Activated naive CD8-positive, alpha-beta T cell (primary cell): ENCODE results near the gene TNIP3.
A peak's percentile ranks its signal among the peaks of the same experiment; 100 is the strongest.

Source experiments
- H3K27ac Mint-ChIP-seq: one replicate; pipeline ENCODE4 v1.8.0; 2021; ENCODE audit warnings: mixed read lengths
- H3K27me3 Mint-ChIP-seq: one replicate; pipeline ENCODE4 v1.8.0; 2021; ENCODE audit warnings: mixed read lengths
- H3K36me3 Mint-ChIP-seq: one replicate; pipeline ENCODE4 v1.8.0; 2021; ENCODE audit warnings: mixed read lengths
- H3K4me1 Mint-ChIP-seq: one replicate; pipeline ENCODE4 v1.8.0; 2021; ENCODE audit warnings: low read depth, mixed read lengths
- H3K4me3 Mint-ChIP-seq: one replicate; pipeline ENCODE4 v1.8.0; 2021; ENCODE audit warnings: mild to moderate bottlenecking, mixed read lengths
- H3K9me3 Mint-ChIP-seq: one replicate; pipeline ENCODE4 v1.8.0; 2021; ENCODE audit warnings: low read depth, mixed read lengths

Gene TNIP3

GRCh38 chr4:121129606-121130325 lies 34.4 kb downstream of the TNIP3 start:
- H3K27me3 Mint-ChIP-seq, result no peaks in the 10 kb centered on the region
- peaks cover 2% of the 10 kb centered on the region for H3K36me3 Mint-ChIP-seq
- no peaks in the 10 kb centered on the region for H3K9me3 Mint-ChIP-seq
- peak overlapping the region; percentile 25 for H3K27ac Mint-ChIP-seq
- no peak overlapping the region for H3K4me3 Mint-ChIP-seq
- H3K4me1 Mint-ChIP-seq, result peaks cover 30% of the 10 kb centered on the region

GRCh38 chr4:121127100-121127499 lies 37.0 kb downstream of the TNIP3 start:
- peaks cover 20% of the 10 kb centered on the region for H3K4me1 Mint-ChIP-seq
- H3K27me3 Mint-ChIP-seq, result no peaks in the 10 kb centered on the region
- no peaks in the 10 kb centered on the region for H3K9me3 Mint-ChIP-seq
- H3K27ac Mint-ChIP-seq, result no peak overlapping the region
- H3K4me3 Mint-ChIP-seq, result no peak overlapping the region
- H3K36me3 Mint-ChIP-seq, result peaks cover 2% of the 10 kb centered on the region

- H3K4me1 Mint-ChIP-seq, result peaks cover 20% of the 10 kb centered on the region
- no peak overlapping the region for H3K27ac Mint-ChIP-seq
- no peak overlapping the region for H3K4me3 Mint-ChIP-seq
- no peaks in the 10 kb centered on the region for H3K9me3 Mint-ChIP-seq
- peaks cover 2% of the 10 kb centered on the region for H3K36me3 Mint-ChIP-seq
- no peaks in the 10 kb centered on the region for H3K27me3 Mint-ChIP-seq
Measured at GRCh38 chr4:121126449-121127006, 37.6 kb downstream of the TNIP3 start.

DNA sequence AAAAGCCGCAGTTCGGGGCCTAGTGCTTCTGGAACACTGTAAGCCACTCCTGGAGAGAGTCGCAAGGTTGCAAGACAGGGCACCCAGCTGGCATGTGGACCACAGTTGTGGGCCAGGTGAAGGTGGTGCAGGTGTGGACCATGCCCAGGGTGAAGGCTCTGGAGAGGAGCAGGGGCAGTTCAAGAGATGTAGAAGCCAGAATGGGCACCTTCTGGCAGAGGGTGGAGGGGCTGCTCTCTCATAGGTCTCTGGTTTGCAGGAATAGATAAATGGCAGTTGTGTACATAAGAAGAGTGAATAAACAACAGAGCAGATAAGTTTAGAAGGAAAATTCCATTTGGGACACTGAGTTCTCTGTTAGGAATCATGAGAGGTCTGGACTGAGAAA lies 38.6 kb downstream of the TNIP3 start:
- peaks cover 20% of the 10 kb centered on the region for H3K4me1 Mint-ChIP-seq
- H3K36me3 Mint-ChIP-seq, result peaks cover 2% of the 10 kb centered on the region
- no peak overlapping the region for H3K27ac Mint-ChIP-seq
- no peak overlapping the region for H3K4me3 Mint-ChIP-seq
- no peaks in the 10 kb centered on the region for H3K9me3 Mint-ChIP-seq
- H3K27me3 Mint-ChIP-seq, result no peaks in the 10 kb centered on the region

- H3K27ac Mint-ChIP-seq, result no peak overlapping the region
- H3K27me3 Mint-ChIP-seq, result no peaks in the 10 kb centered on the region
- peaks cover 2% of the 10 kb centered on the region for H3K36me3 Mint-ChIP-seq
- H3K4me1 Mint-ChIP-seq, result peaks cover 26% of the 10 kb centered on the region
- no peaks in the 10 kb centered on the region for H3K9me3 Mint-ChIP-seq
- no peak overlapping the region for H3K4me3 Mint-ChIP-seq
Measured at GRCh38 chr4:121122661-121123060, 41.5 kb downstream of the TNIP3 start.

DNA sequence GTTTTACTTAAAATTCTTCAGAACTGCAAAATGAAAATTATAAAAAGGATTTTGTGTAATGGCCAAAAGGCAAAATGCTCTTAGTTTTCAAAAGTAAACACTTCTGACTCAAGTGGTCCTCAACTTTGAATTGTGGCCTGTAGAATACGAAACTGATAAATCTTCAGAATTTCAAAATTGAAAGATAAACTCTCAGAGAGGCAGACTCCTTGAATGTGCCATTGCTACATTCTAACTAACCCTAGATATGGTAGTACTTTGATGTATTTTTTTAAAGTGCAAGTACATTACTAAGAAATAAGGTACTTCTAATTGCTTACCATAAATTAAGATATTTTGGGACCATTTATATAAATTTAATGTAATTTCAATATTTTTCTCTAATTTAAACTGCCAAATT lies 44.4 kb downstream of the TNIP3 start:
- Mint-ChIP-seq H3K36me3 (no peaks in the 10 kb centered on the region), H3K9me3 (no peaks in the 10 kb centered on the region), H3K27me3 (no peaks in the 10 kb centered on the region), H3K4me1 (peaks cover 18% of the 10 kb centered on the region), H3K27ac (no peak overlapping the region), H3K4me3 (no peak overlapping the region)

DNA sequence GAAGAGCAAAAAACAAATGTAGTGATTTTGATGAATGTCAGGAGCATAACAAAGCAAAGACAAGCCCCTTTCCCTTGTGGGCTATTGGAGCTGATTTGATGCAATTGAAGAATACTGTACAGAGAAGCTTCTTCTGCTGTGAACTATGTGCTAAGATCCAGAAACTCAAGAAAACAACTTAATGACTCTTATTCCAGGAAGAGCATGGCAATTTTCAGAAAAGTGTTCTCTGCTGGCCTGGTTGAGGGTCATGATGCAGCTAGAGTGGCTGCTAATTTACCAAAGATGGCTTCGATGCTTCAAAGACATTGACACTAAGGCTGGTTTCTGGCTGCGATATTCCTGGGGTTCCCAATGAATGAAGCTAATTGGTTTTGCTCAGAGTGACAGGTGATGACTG lies 45.8 kb downstream of the TNIP3 start:
- Mint-ChIP-seq H3K4me1 (peaks cover 23% of the 10 kb centered on the region), H3K27ac (no peak overlapping the region), H3K4me3 (no peak overlapping the region), H3K9me3 (no peaks in the 10 kb centered on the region), H3K27me3 (no peaks in the 10 kb centered on the region), H3K36me3 (no peaks in the 10 kb centered on the region)

- no peaks in the 10 kb centered on the region for H3K27me3 Mint-ChIP-seq
- no peak overlapping the region for H3K27ac Mint-ChIP-seq
- no peak overlapping the region for H3K4me3 Mint-ChIP-seq
- no peaks in the 10 kb centered on the region for H3K9me3 Mint-ChIP-seq
- peaks cover 24% of the 10 kb centered on the region for H3K4me1 Mint-ChIP-seq
- no peaks in the 10 kb centered on the region for H3K36me3 Mint-ChIP-seq
Measured at GRCh38 chr4:121114756-121115155, 49.4 kb downstream of the TNIP3 start.

DNA sequence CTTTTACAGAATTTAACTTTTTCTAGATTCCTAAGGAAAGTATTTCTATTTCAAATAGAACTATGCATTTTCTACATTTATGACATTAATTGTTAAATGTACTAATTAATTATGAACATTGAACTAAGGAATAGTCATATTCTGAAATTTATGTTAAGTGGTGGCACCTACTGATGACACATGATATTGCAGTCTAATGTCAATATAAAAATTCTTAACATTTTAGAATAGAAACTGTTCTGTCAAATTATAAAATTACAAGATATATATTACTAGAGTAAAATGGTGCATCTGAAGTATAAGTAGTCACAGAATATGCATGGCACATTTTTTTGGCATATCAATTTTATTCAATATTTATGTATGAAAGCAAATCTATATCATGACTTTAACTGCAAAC lies 51.6 kb downstream of the TNIP3 start:
- Mint-ChIP-seq H3K9me3 (no peaks in the 10 kb centered on the region), H3K4me3 (no peak overlapping the region), H3K36me3 (no peaks in the 10 kb centered on the region), H3K27ac (no peak overlapping the region), H3K27me3 (no peaks in the 10 kb centered on the region), H3K4me1 (peaks cover 18% of the 10 kb centered on the region)

- H3K4me1 Mint-ChIP-seq, result peaks cover 14% of the 10 kb centered on the region
- no peak overlapping the region for H3K4me3 Mint-ChIP-seq
- H3K27ac Mint-ChIP-seq, result no peak overlapping the region
- H3K9me3 Mint-ChIP-seq, result no peaks in the 10 kb centered on the region
- H3K36me3 Mint-ChIP-seq, result no peaks in the 10 kb centered on the region
- no peaks in the 10 kb centered on the region for H3K27me3 Mint-ChIP-seq
Measured at GRCh38 chr4:121108557-121108956, 55.6 kb downstream of the TNIP3 start.

GRCh38 chr4:121107507-121107906 lies 56.6 kb downstream of the TNIP3 start:
- H3K4me1 Mint-ChIP-seq, result peaks cover 11% of the 10 kb centered on the region
- no peak overlapping the region for H3K4me3 Mint-ChIP-seq
- no peaks in the 10 kb centered on the region for H3K27me3 Mint-ChIP-seq
- H3K9me3 Mint-ChIP-seq, result no peaks in the 10 kb centered on the region
- no peak overlapping the region for H3K27ac Mint-ChIP-seq
- no peaks in the 10 kb centered on the region for H3K36me3 Mint-ChIP-seq

DNA sequence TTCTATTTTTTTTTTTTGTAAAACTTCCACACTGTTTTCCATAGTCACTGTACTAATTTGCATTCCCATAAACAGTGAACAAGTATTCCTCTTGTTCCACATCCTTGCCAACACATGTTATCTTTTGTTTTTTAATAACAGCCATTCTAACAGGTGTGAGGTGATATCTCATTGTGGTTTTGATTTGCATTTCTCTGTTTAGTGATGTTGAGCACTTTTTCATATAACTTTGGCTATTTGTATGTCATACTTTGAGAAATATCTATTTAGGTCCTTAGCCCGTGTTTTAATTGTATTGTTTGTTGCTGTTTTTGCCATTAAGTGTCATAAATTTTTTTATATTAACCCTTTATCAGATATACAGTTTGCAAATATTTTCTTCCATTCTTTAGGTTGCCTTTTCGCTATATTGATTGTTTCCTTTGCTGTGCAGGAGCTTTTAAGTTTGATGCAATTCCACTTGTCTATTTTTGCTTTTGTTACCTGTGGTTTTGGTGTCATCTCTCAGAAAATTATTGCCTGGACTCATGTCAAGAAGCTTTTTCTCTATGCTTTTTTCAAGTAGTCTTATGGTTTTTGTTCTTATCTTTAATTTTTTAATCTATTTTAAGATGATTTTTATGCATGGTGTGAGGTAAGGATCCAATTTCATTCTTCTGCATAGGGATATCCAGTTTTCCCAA lies 63.9 kb downstream of the TNIP3 start:
- Mint-ChIP-seq H3K4me3 (no peak overlapping the region), H3K27me3 (no peaks in the 10 kb centered on the region), H3K27ac (no peak overlapping the region), H3K4me1 (no peaks in the 10 kb centered on the region), H3K36me3 (no peaks in the 10 kb centered on the region), H3K9me3 (no peaks in the 10 kb centered on the region)

DNA sequence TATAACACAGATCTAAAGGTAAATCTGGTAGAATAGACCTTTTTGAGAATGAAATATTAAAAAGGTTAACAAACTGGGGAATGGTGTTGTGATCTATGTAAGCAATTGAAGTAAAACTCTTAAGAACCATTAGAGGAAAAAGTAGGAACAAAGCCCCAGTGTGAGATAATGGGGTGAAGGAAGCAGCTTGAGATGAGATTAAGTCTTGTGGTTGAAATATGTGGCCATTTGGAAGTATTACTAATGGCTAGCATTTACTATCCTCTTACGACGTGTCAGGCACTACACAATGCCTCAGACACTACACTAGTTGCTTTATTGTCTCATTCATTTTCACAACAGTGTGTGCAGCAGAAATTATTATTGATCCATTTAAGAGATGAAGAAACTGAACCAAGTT lies 65.9 kb downstream of the TNIP3 start:
- Mint-ChIP-seq H3K9me3 (no peaks in the 10 kb centered on the region), H3K4me1 (no peaks in the 10 kb centered on the region), H3K4me3 (no peak overlapping the region), H3K27me3 (no peaks in the 10 kb centered on the region), H3K36me3 (no peaks in the 10 kb centered on the region), H3K27ac (no peak overlapping the region)

GRCh38 chr4:121096629-121097028 lies 67.5 kb downstream of the TNIP3 start:
- no peaks in the 10 kb centered on the region for H3K4me1 Mint-ChIP-seq
- no peaks in the 10 kb centered on the region for H3K36me3 Mint-ChIP-seq
- H3K27ac Mint-ChIP-seq, result no peak overlapping the region
- no peak overlapping the region for H3K4me3 Mint-ChIP-seq
- no peaks in the 10 kb centered on the region for H3K27me3 Mint-ChIP-seq
- no peaks in the 10 kb centered on the region for H3K9me3 Mint-ChIP-seq

DNA sequence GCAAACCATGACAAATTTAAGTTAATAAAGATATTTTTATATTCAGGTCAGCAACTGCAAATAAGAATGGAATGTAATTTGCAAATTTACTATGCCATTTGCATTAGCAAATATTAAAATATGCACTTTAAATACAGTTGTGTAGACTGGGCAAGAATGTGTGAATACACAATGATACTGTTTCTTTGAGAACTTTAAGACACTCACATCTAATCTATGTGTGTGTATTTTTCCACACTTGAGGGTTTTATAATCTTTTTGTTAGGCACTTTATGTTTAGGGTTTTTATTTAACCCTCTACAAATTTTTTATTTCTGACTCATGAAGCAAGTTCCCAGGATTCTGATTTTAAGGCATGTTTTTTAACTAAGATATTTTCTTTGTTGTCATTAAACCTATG lies 67.9 kb downstream of the TNIP3 start:
- H3K4me3 Mint-ChIP-seq, result no peak overlapping the region
- H3K27me3 Mint-ChIP-seq, result no peaks in the 10 kb centered on the region
- no peak overlapping the region for H3K27ac Mint-ChIP-seq
- no peaks in the 10 kb centered on the region for H3K36me3 Mint-ChIP-seq
- no peaks in the 10 kb centered on the region for H3K4me1 Mint-ChIP-seq
- H3K9me3 Mint-ChIP-seq, result no peaks in the 10 kb centered on the region
